Natural killer cell (primary cell): ENCODE data around the gene SRGAP2. TPM values are rescaled to one million over a fixed set of nuclear protein-coding genes. Genes with fewer than 3 reads are reported as not detected.
"Not testable (repeated sequence)": the region's sequence is repeated elsewhere in the genome, so short reads cannot be mapped to it uniquely, and the experiment has no call there.

ENCODE experiments used
- ATAC-seq, 3 donors: fragments of 150-1000 bp in 2 of 3; fragments of 200-7000 bp in 1 of 3; cut with Tn5 transposase; 1 replicate in 1 of 3; 2 replicates in 2 of 3; pipeline ENCODE4 v1.10.0; 2021; ENCODE audit warnings: mild to moderate bottlenecking in 2 of 3, moderate library complexity in 2 of 3
- DNase-seq, 2 donors: peaks; one replicate each; pipeline versions ENCODE4 v3.0.0 to v3.0.0-alpha.2; 2013 to 2021; ENCODE audit warnings: mixed read lengths in 1 of 2
- H3K27ac ChIP-seq: one replicate; pipeline ENCODE4 v1.5.1; 2013; ENCODE audit warnings: mild to moderate bottlenecking, low read length
- H3K27me3 ChIP-seq: one replicate; pipeline ENCODE4 v1.6.1; 2013; ENCODE audit warnings: low read length; ENCODE audit not compliant: control insufficient read depth, insufficient read depth
- H3K36me3 ChIP-seq: one replicate; pipeline ENCODE4 v1.6.1; 2013; ENCODE audit warnings: low read length; ENCODE audit not compliant: control insufficient read depth, insufficient read depth
- H3K4me1 ChIP-seq: one replicate; pipeline ENCODE4 v1.6.1; 2013; ENCODE audit warnings: low read length; ENCODE audit not compliant: control insufficient read depth, insufficient read depth
- H3K4me3 ChIP-seq: one replicate; pipeline ENCODE4 v1.5.1; 2013; ENCODE audit warnings: low read length
- H3K9me3 ChIP-seq: one replicate; pipeline ENCODE4 v1.6.1; 2013; ENCODE audit warnings: low read length; ENCODE audit not compliant: control insufficient read depth, insufficient read depth
- H3K27ac Mint-ChIP-seq, 2 donors: one replicate each; pipeline ENCODE4 v1.8.0; 2022; ENCODE audit warnings: mild to moderate bottlenecking in 2 of 2, mixed read lengths in 2 of 2, moderate library complexity in 1 of 2
- H3K27me3 Mint-ChIP-seq, 2 donors: one replicate each; pipeline ENCODE4 v1.8.0; 2022; ENCODE audit warnings: low read depth in 2 of 2, mixed read lengths in 2 of 2
- H3K36me3 Mint-ChIP-seq: one replicate; pipeline ENCODE4 v1.8.0; 2022; ENCODE audit warnings: mixed read lengths
- H3K4me1 Mint-ChIP-seq, 2 donors: one replicate each; pipeline ENCODE4 v1.8.0; 2022; ENCODE audit warnings: mixed read lengths in 2 of 2
- H3K4me3 Mint-ChIP-seq: one replicate; pipeline ENCODE4 v1.8.0; 2022; ENCODE audit warnings: mild to moderate bottlenecking, moderate library complexity, mixed read lengths
- H3K9me3 Mint-ChIP-seq, 2 donors: one replicate each; pipeline ENCODE4 v1.8.0; 2022; ENCODE audit warnings: mixed read lengths in 2 of 2
- WGBS: methylation state at CpG from one replicate; pipeline ENCODE4 v1.1.7; 2013; ENCODE audit warnings: missing lambda C conversion rate; ENCODE audit not compliant: insufficient coverage; 5-methylcytosine and 5-hydroxymethylcytosine counted together
- intact Hi-C: fragments of 100-400 bp; cut with micrococcal nuclease; formaldehyde crosslinking; loops from one replicate; pipeline ENCODE4 v1.14.2; 2022
- total RNA-seq, 4 donors: library from RNA; stranded (reverse); fragments of 120-200 nt in 1 of 4; gene quantifications; one replicate each; pipeline versions ENCODE4 v1.2.3 to v1.2.4, GENCODE V29; 2013 to 2022

SRGAP2 gene
- total RNA-seq, 3 donors from 2014 or later (not counting 1 experiment from before 2014, with no cell fraction given), result 40.6 to 62.8 (median 56.0) TPM

GRCh38 chr1:206176114-206176502 lies 27.2 kb upstream of the SRGAP2 start:
- DNase-seq, H3K27me3 ChIP-seq, H3K27ac ChIP-seq, intact Hi-C loops, H3K9me3 ChIP-seq, H3K27ac Mint-ChIP-seq, H3K4me3 Mint-ChIP-seq, H3K36me3 ChIP-seq, H3K9me3 Mint-ChIP-seq, H3K36me3 Mint-ChIP-seq, H3K4me1 ChIP-seq, H3K4me3 ChIP-seq, H3K27me3 Mint-ChIP-seq, ATAC-seq, H3K4me1 Mint-ChIP-seq: not testable (repeated sequence)
- no CpG with 5 or more reads among the region's 2 CpGs for WGBS

- H3K27ac Mint-ChIP-seq, ATAC-seq, intact Hi-C loops, H3K36me3 Mint-ChIP-seq, DNase-seq, H3K9me3 ChIP-seq, H3K4me3 ChIP-seq, H3K27ac ChIP-seq, H3K9me3 Mint-ChIP-seq, H3K27me3 Mint-ChIP-seq, H3K27me3 ChIP-seq, H3K4me3 Mint-ChIP-seq, H3K36me3 ChIP-seq, H3K4me1 ChIP-seq, H3K4me1 Mint-ChIP-seq: not testable (repeated sequence)
- 89% methylated on average over 3 of the region's 9 CpGs for WGBS
Observed at GRCh38 chr1:206178061-206178989, 25.0 kb upstream of the SRGAP2 start.

- intact Hi-C loops, H3K36me3 Mint-ChIP-seq, DNase-seq, H3K27ac Mint-ChIP-seq, H3K4me1 ChIP-seq, H3K27me3 Mint-ChIP-seq, H3K36me3 ChIP-seq, H3K9me3 ChIP-seq, H3K9me3 Mint-ChIP-seq, H3K27me3 ChIP-seq, H3K4me1 Mint-ChIP-seq, H3K4me3 Mint-ChIP-seq, H3K4me3 ChIP-seq, H3K27ac ChIP-seq, ATAC-seq: not testable (repeated sequence)
Observed at GRCh38 chr1:206179666-206180065, 23.7 kb upstream of the SRGAP2 start.

GRCh38 chr1:206182368-206183317 lies 20.7 kb upstream of the SRGAP2 start:
- DNase-seq, ATAC-seq, H3K27ac Mint-ChIP-seq, H3K4me1 ChIP-seq, intact Hi-C loops, H3K4me1 Mint-ChIP-seq, H3K27me3 ChIP-seq, H3K36me3 ChIP-seq, H3K4me3 ChIP-seq, H3K27ac ChIP-seq, H3K36me3 Mint-ChIP-seq, H3K9me3 ChIP-seq, H3K27me3 Mint-ChIP-seq, H3K4me3 Mint-ChIP-seq, H3K9me3 Mint-ChIP-seq: not testable (repeated sequence)
- 95% methylated on average over 2 of the region's 6 CpGs for WGBS

- H3K4me3 Mint-ChIP-seq, H3K27me3 ChIP-seq, H3K27ac Mint-ChIP-seq, H3K36me3 ChIP-seq, H3K27me3 Mint-ChIP-seq, H3K9me3 ChIP-seq, H3K36me3 Mint-ChIP-seq, ATAC-seq, H3K4me1 ChIP-seq, H3K4me3 ChIP-seq, H3K9me3 Mint-ChIP-seq, H3K27ac ChIP-seq, H3K4me1 Mint-ChIP-seq, DNase-seq, intact Hi-C loops: not testable (repeated sequence)
- no CpG with 5 or more reads among the region's 2 CpGs for WGBS
Observed at GRCh38 chr1:206183788-206184187, 19.6 kb upstream of the SRGAP2 start.

GRCh38 chr1:206185778-206186177 lies 17.6 kb upstream of the SRGAP2 start:
- WGBS, result no CpG with 5 or more reads among the region's 3 CpGs
- H3K9me3 ChIP-seq, H3K27me3 ChIP-seq, ATAC-seq, H3K4me1 ChIP-seq, H3K4me3 ChIP-seq, H3K27ac ChIP-seq, H3K4me3 Mint-ChIP-seq, H3K9me3 Mint-ChIP-seq, H3K36me3 ChIP-seq, intact Hi-C loops, H3K27ac Mint-ChIP-seq, H3K27me3 Mint-ChIP-seq, DNase-seq, H3K4me1 Mint-ChIP-seq, H3K36me3 Mint-ChIP-seq: not testable (repeated sequence)

GRCh38 chr1:206186826-206187225 lies 16.5 kb upstream of the SRGAP2 start:
- H3K27ac Mint-ChIP-seq, intact Hi-C loops, H3K4me3 ChIP-seq, H3K36me3 ChIP-seq, H3K27me3 ChIP-seq, H3K4me1 ChIP-seq, H3K27ac ChIP-seq, H3K4me3 Mint-ChIP-seq, DNase-seq, H3K9me3 Mint-ChIP-seq, H3K4me1 Mint-ChIP-seq, H3K27me3 Mint-ChIP-seq, ATAC-seq, H3K9me3 ChIP-seq, H3K36me3 Mint-ChIP-seq: not testable (repeated sequence)
- no CpG with 5 or more reads among the region's 4 CpGs for WGBS
